OCI-LY7 (cell line): ENCODE results near the gene SIM1.

ENCODE experiments used
- EZH2phosphoT487 ChIP-seq: fragments of 200-600 bp; sonication (generic); IDR thresholded peaks from 2 replicates; pipeline ENCODE4 v1.6.1; 2018; ENCODE audit warnings: low read depth, borderline replicate concordance, mild to moderate bottlenecking, mixed run types, antibody characterized with exemption, low read length, moderate library complexity, mixed read lengths
- TF ChIP-seq, protein P1 (sequence below): fragments of 200-600 bp; sonication (generic); conservative IDR thresholded peaks from 2 replicates; pipeline ENCODE4 v1.5.1; 2014; ENCODE audit warnings: mild to moderate bottlenecking, antibody characterized with exemption, low read length, moderate library complexity, mixed read lengths

DNA sequence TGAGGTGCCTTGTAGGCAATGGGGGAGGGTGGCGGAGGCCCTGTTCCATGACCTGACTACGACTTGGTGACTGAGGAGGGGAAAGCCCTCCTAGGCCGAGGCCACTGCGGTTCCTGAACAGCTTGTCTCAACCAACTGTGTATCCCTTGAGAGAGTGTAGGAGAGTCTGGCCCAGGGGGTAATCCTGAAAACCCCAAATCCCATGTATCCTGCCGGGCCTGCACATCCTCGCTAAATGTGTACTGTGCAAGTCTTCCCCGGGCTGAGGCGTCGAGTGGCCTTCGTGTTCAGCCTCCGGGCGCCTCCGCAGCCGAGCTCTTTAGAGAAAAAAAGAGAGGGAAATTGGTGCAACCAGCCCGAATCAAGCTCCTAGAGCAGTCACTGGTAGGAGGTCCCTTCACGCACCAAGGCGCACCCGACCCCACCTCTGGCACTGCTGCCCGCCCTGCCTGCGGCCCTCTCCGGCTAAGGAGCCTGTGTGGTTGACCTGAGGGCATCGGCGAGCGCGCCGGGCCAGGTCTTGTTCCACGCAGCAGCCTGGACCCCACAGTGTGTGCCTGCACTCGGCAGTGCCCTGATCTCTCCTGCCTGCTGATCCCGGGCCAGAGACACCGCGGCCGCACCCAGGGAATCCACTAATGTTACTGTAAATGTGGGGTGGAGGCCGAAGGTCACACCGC, 7.3 kb downstream of the SIM1 start:
- TF ChIP-seq, protein P1, sequence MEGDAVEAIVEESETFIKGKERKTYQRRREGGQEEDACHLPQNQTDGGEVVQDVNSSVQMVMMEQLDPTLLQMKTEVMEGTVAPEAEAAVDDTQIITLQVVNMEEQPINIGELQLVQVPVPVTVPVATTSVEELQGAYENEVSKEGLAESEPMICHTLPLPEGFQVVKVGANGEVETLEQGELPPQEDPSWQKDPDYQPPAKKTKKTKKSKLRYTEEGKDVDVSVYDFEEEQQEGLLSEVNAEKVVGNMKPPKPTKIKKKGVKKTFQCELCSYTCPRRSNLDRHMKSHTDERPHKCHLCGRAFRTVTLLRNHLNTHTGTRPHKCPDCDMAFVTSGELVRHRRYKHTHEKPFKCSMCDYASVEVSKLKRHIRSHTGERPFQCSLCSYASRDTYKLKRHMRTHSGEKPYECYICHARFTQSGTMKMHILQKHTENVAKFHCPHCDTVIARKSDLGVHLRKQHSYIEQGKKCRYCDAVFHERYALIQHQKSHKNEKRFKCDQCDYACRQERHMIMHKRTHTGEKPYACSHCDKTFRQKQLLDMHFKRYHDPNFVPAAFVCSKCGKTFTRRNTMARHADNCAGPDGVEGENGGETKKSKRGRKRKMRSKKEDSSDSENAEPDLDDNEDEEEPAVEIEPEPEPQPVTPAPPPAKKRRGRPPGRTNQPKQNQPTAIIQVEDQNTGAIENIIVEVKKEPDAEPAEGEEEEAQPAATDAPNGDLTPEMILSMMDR = no peak
- TF ChIP-seq EZH2phosphoT487 = no peak
